ENCODE results near the gene PRDX1. TPM values are rescaled to one million over a fixed set of nuclear protein-coding genes. Genes with fewer than 3 reads are reported as not detected.
"Not testable (repeated sequence)": the region's sequence is repeated elsewhere in the genome, so short reads cannot be mapped to it uniquely, and the experiment has no call there.

The PRDX1 gene
- total RNA-seq, 4 donors from 2014 or later: 160 to 225 (median 203) TPM

DNA sequence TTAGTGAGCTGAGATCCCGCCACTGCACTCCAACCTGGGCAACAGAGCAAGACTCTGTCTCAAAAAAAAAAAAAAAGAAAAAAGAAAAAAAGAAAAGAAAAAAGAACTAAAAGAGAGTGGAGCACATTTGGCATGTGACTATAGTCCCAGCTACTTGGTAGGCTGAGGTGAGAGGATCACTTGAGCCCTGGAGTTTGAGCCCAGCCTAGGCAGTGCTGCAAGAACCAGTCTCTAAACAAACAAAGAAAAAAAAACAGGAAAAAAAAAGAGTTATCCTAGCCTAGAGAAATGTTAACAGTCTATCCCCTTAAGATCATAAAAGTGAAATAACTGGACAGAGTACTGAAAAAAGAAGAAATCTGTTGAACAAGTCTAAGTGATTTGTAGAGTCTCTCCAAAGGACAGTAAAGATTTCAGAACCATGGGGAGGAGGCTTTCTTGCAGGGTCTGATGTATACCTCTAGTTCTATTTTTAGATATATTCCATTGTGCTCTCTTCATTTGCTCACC, 4.5 kb upstream of the PRDX1 start:
- H3K4me3 ChIP-seq: no peak overlapping the region
- H3K36me3 ChIP-seq: no peaks in the 10 kb centered on the region
- TF ChIP-seq EP300 (IDR thresholded peaks at IDR 0.05): no peak
- no peak for TF ChIP-seq POLR2A (IDR thresholded peaks at IDR 0.05)
- TF ChIP-seq, protein P1, sequence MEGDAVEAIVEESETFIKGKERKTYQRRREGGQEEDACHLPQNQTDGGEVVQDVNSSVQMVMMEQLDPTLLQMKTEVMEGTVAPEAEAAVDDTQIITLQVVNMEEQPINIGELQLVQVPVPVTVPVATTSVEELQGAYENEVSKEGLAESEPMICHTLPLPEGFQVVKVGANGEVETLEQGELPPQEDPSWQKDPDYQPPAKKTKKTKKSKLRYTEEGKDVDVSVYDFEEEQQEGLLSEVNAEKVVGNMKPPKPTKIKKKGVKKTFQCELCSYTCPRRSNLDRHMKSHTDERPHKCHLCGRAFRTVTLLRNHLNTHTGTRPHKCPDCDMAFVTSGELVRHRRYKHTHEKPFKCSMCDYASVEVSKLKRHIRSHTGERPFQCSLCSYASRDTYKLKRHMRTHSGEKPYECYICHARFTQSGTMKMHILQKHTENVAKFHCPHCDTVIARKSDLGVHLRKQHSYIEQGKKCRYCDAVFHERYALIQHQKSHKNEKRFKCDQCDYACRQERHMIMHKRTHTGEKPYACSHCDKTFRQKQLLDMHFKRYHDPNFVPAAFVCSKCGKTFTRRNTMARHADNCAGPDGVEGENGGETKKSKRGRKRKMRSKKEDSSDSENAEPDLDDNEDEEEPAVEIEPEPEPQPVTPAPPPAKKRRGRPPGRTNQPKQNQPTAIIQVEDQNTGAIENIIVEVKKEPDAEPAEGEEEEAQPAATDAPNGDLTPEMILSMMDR (IDR thresholded peaks at IDR 0.05): no peak
- no peak overlapping the region for H3K27ac ChIP-seq
- H3K27me3 ChIP-seq: no peaks in the 10 kb centered on the region
- H3K9me3 ChIP-seq: no peaks in the 10 kb centered on the region
- peaks cover 0 to 5% (median 0%) of the 10 kb centered on the region in 4 donors for H3K4me1 ChIP-seq
- DNase-seq (ENCODE audit: low spot score in 2 of 2): no peak
- WGBS, 2 donors: 96 to 100% methylated on average over 1 of the region's 1 CpG

DNA sequence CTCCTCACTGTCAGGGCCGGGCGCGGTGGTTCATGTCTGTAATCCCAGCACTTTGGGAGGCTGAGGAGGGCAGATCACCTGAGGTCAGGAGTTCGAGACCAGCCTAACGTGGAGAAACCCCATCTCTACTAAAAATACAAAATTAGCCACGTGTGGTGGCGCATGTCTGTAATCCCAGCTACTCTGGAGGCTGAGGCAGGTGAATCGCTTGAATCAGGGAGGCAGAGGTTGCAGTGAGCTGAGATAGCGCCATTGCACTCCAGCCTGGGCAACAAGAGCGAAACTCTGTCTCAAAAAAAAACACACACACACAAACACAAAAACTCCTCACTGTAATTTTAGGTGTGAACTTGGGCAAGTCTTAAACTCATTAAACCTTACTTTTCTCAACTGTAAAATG, 2.3 kb upstream of the PRDX1 start:
- H3K27me3 ChIP-seq: not testable (repeated sequence)
- 90 to 91% methylated on average over 10 of the region's 10 CpGs for WGBS, 2 donors

DNA sequence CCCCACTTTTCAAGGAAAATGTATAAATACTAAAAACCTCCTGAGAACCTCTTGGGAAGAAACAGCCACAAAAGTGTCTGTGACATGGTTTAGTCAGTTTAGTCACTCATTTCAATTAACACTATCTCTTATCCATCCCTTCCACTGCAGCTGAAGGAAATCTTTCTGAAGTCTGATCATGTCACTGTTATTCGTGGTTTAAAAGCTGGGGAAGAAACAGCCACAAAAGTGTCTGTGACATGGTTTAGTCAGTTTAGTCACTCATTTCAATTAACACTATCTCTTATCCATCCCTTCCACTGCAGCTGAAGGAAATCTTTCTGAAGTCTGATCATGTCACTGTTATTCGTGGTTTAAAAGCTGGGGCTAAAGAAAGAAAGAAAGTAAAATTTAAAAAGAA, 1.8 kb upstream of the PRDX1 start:
- not testable (repeated sequence) for H3K9me3 ChIP-seq; H3K36me3 ChIP-seq; DNase-seq (ENCODE audit: low spot score in 2 of 2); H3K27ac ChIP-seq; H3K27me3 ChIP-seq; H3K4me3 ChIP-seq
- 73 to 77% methylated on average over 2 of the region's 2 CpGs for WGBS, 2 donors
- peaks cover 0 to 24% (median 13%) of the 10 kb centered on the region in 4 donors for H3K4me1 ChIP-seq

More for the DNA sequence above, 2.3 kb upstream of the PRDX1 start:
- not testable (repeated sequence) for H3K27ac ChIP-seq; DNase-seq (ENCODE audit: low spot score in 2 of 2); H3K4me3 ChIP-seq; H3K9me3 ChIP-seq; H3K36me3 ChIP-seq
- H3K4me1 ChIP-seq: peaks cover 0 to 20% (median 9%) of the 10 kb centered on the region in 4 donors

DNA sequence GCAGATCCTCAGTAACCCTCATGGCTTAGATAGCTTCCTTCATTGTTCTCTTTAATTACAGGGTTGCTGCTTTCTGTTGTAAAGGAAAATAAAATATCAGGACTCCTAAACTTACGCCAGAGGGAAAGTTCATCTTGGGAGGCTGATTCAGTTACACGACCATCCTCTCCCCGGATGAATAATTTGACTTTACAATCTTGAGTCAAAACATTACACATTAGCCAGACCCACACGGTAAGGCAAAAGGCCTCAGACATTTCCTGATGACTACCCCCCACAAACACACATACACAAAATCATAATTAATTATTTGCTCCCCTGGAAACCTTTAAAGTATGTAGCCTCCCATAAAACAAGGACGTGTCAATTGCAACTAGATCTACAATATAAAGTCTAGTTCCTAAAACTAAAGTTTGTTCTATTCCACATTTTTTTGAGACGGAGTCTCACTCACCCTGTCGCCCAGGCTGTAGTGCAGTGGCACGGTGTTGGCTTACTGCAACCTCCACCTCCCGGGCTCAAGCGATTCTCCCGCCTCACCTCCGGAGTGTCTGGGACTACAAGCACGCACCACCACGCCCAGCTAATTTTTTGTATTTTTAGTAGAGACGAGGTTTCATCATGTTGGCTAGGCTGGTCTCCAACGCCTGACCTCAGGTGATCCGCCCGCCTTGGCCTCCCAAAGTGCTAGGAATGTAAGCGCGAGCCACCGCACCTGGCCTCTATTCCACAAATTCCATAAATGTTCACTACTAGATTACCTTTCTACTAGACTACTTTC, 830 bp upstream of the PRDX1 start:
- TF ChIP-seq POLR2A (IDR thresholded peaks at IDR 0.05) (no peak), EP300 (IDR thresholded peaks at IDR 0.05) (no peak)
- TF ChIP-seq, protein P1 (IDR thresholded peaks at IDR 0.05): no peak
- 77 to 79% methylated on average over 21 of the region's 21 CpGs for WGBS, 2 donors
- Histone ChIP-seq H3K9me3 (no peaks in the 10 kb centered on the region), H3K36me3 (peaks cover 0 to 9% (median 0%) of the 10 kb centered on the region in 3 donors), H3K4me3 (peak overlapping the region; percentile 85 to 98 (median 96)), H3K27me3 (no peaks in the 10 kb centered on the region), H3K4me1 (peaks cover 0 to 31% (median 13%) of the 10 kb centered on the region in 4 donors), H3K27ac (peak overlapping the region; percentile 93 to 99 (median 96))
- no peak for DNase-seq (ENCODE audit: low spot score in 2 of 2)

DNA sequence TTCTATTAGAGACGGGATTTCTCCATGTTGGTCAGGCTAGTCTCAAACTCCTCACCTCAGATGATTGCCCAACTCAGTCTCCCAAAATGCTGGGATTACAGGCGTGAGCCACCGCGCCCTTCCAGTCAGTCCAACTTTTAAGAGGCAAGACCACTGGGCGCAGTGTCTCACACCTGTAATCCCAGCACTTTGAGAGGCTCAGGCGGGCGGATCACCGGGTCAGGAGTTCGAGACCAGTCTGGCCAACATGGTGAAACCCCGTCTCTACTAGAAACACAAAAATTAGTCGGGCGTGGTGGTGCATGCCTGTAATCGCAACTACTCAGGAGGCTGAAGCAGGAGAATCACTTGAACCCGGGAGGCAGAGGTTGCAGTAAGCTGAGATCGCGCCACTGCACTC, 1.9 kb downstream of the PRDX1 start:
- H3K4me1 ChIP-seq: peaks cover 0 to 47% (median 19%) of the 10 kb centered on the region in 4 donors

DNA sequence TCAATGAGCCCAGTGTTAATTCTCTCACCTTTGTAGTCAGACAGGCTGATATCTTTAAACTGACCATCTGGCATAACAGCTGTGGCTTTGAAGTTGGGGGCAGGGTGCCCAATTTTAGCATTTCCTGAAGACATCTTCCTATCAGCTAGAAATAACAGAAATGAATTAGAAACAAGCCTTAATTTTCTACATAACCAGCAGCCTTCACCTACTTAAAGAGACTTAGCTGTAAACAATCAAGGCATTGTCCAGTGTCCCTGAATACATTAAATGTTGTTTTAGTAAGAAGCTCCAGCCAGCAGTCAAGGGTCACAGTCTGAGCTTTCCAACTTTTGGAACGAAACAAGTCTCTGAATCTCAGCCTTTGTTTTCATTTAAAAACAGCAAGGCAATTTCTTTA, 2.8 kb downstream of the PRDX1 start:
- H3K27me3 ChIP-seq: no peaks in the 10 kb centered on the region
- TF ChIP-seq, protein P1 (IDR thresholded peaks at IDR 0.05): no peak
- TF ChIP-seq EP300 (IDR thresholded peaks at IDR 0.05) (no peak), POLR2A (IDR thresholded peaks at IDR 0.05) (no peak)
- peak overlapping the region in 2 of 4 donors; percentile 51 to 63 for H3K27ac ChIP-seq
- no peaks in the 10 kb centered on the region for H3K9me3 ChIP-seq
- H3K4me3 ChIP-seq: no peak overlapping the region
- WGBS, 2 donors: 5 to 11% methylated on average over 1 of the region's 1 CpG
- DNase-seq (ENCODE audit: low spot score in 2 of 2): no peak
- peaks cover 0 to 47% (median 19%) of the 10 kb centered on the region in 4 donors for H3K4me1 ChIP-seq
- peaks cover 3 to 42% (median 16%) of the 10 kb centered on the region in 3 donors for H3K36me3 ChIP-seq

More for the DNA sequence above, 1.9 kb downstream of the PRDX1 start:
- WGBS, 2 donors: 70 to 76% methylated on average over 16 of the region's 16 CpGs
- H3K27me3 ChIP-seq; DNase-seq (ENCODE audit: low spot score in 2 of 2); H3K9me3 ChIP-seq: not testable (repeated sequence)
- H3K36me3 ChIP-seq: peaks cover 0 to 34% (median 7%) of the 10 kb centered on the region in 3 donors
- H3K27ac ChIP-seq: peak overlapping the region in 2 of 4 donors; percentile 51 to 63
- peak overlapping the region in 2 of 4 donors; percentile 26 to 98 for H3K4me3 ChIP-seq

DNA sequence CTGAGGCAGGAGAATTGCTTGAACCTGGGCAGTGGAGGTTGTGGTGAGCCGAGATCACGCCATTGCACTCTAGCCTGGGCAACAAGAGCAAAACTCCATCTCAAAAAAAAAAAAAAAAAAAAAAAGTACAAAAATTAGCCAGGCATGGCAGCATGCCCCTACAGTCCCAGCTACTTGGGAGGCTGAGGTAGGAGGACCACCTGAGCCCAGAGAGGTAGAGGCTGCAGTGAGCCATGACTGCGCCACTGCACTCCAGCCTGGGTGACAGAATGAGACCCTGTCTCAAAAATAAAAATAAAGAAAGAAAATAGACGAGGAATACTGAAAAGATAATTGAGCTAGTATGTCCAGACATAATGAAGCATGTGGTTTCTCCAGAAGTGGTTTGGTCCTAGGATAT, 3.3 kb downstream of the PRDX1 start:
- not testable (repeated sequence) for DNase-seq (ENCODE audit: low spot score in 2 of 2); H3K9me3 ChIP-seq; H3K27me3 ChIP-seq; H3K4me3 ChIP-seq
- 87 to 90% methylated on average over 4 of the region's 4 CpGs for WGBS, 2 donors
- H3K27ac ChIP-seq: peak overlapping the region in 1 of 4 donors; percentile 51
- H3K4me1 ChIP-seq: peaks cover 0 to 47% (median 19%) of the 10 kb centered on the region in 4 donors
- H3K36me3 ChIP-seq: peaks cover 3 to 48% (median 21%) of the 10 kb centered on the region in 3 donors

Measured in tibial nerve (tissue), 4 donors.